ENCODE measurements around the gene INF2.
"Not testable (repeated sequence)": the region's sequence is repeated elsewhere in the genome, so short reads cannot be mapped to it uniquely, and the experiment has no call there.

INF2 gene

DNA sequence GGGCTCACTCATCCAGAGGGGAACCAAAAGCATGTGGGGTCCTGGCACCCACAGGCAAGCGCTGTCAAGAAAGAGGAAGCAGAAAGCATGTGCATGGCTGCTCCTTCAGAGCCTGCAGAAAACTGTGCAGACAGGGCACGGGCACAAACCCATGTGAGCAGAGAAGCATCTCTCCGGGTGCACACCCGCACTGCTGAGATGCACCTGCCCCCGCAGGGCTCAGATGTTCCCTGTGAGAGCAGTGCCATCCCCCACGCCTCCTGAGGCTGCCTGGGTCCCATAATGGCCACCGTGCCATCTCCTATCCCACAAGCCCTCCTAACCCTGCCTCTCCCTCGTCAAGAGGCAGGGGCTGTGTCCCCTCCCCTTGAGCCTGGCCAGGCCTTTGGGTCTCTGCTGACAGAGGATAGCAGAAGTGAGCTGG lies 32.3 kb upstream of the INF2 start:
- no peak for DNase-seq (ENCODE audit: low spot score)

DNA sequence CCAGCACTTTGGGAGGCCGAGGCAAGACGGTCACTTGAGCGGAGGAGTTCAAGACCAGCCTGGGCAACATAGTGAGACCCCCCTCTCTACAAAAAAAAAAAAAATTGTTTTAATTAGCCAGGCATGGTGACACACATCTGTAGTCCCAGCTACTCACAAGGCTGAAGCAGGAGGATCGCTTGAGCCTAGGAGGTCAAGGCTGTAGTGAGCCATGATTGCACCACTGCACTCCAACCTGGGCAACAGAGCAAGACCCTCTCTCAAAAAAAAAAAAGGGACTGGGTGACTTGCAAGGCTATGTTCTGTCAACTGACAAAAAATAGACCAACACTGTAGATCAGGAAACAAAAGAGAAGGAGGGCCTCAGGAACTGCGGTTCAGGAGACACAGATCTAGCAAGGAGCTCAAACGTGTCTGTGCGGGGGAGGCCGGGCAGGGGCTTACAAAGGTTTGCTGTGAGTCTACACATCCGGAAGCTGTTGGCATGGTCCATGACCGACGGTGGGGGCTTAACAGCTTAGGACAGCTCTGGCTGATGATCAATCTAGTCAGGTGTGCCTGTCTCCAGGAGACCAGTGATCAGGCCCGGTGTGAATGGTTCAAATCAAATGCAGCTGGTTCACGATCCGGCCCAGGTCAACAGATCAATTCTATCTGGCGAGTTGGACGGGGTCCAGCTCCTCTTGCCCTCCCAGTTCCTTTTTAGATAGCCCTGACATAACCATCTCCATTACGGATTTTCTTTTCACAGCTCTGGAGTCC lies 31.7 kb upstream of the INF2 start:
- no peak for DNase-seq (ENCODE audit: low spot score)

GRCh38 chr14:104658325-104658712 lies 31.1 kb upstream of the INF2 start:
- no peak for DNase-seq (ENCODE audit: low spot score)

DNA sequence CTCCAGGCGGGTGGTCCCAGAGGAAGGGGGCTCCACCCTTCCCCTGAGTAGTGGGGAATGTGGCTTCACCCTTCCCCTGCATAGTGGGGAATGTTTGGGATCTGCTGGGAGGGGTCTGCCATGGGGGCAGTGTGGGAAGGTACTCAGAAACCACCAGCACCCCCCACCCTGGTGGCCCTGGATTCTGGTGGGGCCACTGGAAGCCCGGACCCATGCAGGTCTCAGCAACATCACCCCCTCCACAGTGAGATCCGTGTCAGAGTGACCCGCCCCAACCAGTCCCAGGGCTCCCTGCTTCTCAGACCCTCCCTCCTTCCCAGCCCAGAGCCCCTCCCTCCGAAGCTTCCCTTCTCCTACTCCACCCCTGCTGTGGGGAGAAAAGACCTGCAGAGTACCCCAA lies 30.3 kb upstream of the INF2 start:
- no peak for DNase-seq (ENCODE audit: low spot score)

GRCh38 chr14:104659764-104660523 lies 29.5 kb upstream of the INF2 start:
- no peak for DNase-seq (ENCODE audit: low spot score)

DNA sequence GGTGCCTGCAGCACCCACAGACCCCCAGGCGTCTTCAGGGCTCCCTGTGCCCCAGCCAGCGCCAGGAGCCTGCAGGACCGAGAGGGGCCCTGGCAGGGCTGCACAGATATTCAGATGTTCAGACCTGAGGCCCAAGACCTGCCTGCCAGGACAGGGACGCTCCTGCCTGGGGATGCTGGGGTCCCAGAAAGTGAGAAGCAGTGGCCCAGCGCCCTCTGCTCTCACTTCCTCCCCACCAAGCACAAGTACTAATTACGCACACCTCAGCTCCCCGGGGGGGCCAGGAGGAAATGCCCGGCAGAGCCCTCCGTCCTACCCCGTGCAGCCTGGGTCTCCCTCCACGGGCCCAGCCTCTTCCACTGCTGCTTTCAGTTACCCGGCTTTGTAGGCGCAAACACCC lies 28.8 kb upstream of the INF2 start:
- DNase-seq (ENCODE audit: low spot score) = no peak

DNA sequence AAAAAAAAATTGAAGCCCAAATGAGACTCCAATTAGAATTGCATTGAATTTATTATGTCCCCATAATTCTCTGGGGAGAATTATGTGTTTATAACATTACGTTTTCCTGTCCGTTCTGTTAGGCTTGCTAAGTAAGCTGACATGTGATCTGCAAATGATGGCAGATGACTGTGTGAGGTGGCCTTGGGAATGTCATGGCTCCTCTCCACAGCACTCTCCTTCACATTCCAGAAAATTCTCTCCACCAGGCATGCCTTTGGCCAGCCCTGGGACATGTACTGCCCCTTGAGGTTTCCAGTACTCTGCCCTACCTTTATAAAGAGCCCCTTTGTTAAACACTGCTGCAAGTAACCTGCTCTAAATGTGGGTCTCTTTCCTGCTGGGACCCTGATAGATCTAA lies 28.3 kb upstream of the INF2 start:
- DNase-seq (ENCODE audit: low spot score) = no peak

GRCh38 chr14:104661528-104662157 lies 27.8 kb upstream of the INF2 start:
- not testable (repeated sequence) for DNase-seq (ENCODE audit: low spot score)

GRCh38 chr14:104662472-104662871 lies 26.9 kb upstream of the INF2 start:
- DNase-seq (ENCODE audit: low spot score) = not testable (repeated sequence)

DNA sequence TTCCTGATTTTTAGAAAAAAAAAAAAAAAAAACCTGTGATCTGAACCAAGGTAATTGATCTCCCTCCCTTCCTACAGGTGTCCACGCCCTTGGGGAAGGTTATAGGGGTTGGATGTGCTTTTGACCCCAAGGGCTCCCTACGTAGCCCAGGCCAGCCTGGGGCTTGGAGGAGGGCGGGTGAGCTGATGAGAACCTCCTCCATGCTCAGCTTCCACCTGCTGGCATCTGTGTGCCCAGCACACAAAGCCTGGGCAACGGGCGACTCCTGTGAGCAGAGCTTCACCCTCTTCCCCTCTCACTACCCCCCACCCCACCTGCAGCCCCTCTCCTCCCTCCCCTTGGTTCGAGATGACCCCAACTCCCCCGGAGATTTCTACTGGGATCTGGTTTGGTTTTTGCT lies 25.3 kb upstream of the INF2 start:
- DNase-seq (ENCODE audit: low spot score) = no peak

GRCh38 chr14:104664588-104664987 lies 24.8 kb upstream of the INF2 start:
- no peak for DNase-seq (ENCODE audit: low spot score)

DNA sequence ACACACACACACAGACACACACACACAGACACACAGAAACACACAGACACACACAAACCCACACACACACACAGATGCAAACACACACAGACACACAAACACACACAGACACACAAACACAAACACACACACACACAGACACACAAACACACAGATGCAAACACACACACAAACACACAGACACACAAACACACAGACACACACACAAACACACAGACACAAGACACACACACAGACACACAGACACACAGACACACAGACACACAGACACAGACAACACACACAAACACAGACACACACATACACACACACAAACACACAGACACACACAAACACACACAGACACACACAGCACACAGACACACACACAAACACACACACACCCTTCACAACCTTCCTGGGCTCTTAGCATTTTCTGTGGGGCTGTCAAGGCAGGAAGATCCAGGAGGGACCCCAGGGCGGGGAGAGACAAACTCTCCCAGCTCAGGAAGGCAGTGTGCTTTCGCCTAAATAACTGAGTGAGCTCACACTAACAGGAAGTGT lies 24.2 kb upstream of the INF2 start:
- DNase-seq (ENCODE audit: low spot score) = no peak

DNA sequence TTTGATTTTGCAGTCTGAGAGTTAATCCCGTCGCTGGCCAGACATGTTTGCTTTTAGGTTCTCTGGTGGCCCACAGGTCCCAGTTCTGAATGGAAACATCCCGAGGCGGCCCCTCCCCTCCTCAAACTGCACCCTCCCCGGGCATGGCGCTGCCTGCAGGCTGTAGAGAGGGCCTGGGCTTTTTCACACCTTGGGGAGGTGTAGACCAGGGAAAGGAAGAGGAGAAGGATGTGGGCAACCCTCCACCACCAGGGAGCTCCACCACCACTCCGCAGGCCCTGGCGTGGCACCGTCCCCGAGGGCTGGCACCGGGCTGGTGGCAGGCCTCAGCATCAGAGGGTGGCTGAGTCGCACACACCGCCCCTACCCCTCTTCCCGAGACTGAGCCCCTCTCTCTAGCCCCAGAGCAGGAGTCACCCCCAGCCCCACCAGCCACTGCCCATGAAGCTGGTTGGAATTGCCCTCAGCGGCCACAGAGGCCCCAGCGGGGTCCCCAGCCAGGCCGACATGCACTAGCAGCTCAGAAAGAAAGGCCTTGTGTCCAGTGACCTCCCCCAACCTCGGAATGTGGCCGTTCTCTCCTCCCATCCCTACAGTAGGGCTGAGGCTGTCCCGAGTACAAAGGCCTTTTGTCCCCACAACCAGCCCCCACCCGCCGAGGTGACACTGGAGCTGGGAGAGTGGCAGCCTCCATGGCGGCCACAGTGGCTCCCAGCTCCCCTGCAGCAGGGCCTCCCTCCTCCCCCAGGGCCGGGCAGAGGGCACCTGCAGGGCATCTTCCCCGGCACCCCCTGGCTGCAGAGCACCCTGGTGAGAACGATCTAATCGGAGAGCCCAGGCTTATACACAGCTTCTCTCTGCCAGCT lies 23.5 kb upstream of the INF2 start:
- peak; percentile 68 for DNase-seq (ENCODE audit: low spot score)

DNA sequence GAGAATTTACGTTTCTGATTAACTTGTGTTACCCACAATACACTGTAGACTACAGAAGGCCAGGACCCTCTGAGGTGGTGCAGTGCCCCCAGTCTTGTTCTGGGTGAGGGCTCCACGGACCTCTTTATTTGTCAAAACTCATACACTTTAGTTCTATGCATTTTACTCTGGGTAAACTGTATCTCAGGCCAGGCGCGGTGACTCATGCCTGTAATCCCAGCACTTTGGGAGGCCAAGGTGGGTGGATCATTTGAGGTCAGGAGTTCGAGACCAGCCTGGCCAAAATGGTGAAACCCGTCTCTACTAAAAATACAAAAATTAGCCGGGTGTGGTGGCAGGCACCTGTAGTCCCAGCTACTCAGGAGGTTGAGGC lies 22.9 kb upstream of the INF2 start:
- not testable (repeated sequence) for DNase-seq (ENCODE audit: low spot score)

DNA sequence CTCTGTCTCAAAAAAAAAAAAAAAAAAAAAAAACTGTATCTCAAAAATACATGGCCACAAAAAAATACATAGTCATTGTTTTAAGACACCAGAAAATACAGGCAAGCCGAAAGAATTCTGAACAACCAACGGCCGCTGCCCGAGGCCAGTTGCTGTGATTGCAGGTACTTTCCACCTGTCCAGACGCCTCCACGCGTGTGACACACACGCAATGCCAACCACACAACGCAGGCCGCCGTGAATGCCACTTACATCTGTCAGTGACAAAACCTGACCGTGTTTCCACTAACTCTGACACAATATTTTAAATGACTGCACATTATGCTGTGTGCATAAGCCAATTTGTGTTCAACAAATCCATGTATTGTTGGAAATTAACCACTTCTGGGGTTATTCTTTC lies 22.4 kb upstream of the INF2 start:
- DNase-seq (ENCODE audit: low spot score) = no peak

- DNase-seq (ENCODE audit: low spot score) = no peak
These were observed 19.7 kb upstream of the INF2 start for GRCh38 chr14:104669697-104670096.

GRCh38 chr14:104671330-104671977 lies 18.0 kb upstream of the INF2 start:
- DNase-seq (ENCODE audit: low spot score) = not testable (repeated sequence)

GRCh38 chr14:104672119-104672518 lies 17.3 kb upstream of the INF2 start:
- not testable (repeated sequence) for DNase-seq (ENCODE audit: low spot score)

DNA sequence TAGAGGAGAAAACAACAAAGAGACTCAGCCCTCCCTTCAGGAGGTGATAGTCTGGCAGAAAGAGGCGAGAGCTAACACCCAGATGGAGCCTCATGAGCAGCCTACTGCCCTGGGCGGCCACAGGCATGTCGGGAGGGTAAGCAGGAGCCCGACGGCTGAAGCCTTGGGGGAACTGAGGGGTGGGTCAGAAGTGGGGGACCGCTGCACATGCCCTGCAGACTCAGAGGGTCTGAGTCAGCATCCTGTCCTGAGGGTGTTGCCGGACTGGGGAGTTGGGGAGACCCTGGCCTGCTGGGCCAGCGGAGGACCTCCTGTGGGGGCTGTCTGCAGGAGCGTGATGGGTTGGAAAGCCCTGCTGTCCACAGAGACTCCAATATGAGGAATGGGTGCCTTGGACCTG lies 15.9 kb upstream of the INF2 start:
- no peak for DNase-seq (ENCODE audit: low spot score)

- DNase-seq (ENCODE audit: low spot score) = no peak
These were observed 14.0 kb upstream of the INF2 start for GRCh38 chr14:104675447-104675846.

DNA sequence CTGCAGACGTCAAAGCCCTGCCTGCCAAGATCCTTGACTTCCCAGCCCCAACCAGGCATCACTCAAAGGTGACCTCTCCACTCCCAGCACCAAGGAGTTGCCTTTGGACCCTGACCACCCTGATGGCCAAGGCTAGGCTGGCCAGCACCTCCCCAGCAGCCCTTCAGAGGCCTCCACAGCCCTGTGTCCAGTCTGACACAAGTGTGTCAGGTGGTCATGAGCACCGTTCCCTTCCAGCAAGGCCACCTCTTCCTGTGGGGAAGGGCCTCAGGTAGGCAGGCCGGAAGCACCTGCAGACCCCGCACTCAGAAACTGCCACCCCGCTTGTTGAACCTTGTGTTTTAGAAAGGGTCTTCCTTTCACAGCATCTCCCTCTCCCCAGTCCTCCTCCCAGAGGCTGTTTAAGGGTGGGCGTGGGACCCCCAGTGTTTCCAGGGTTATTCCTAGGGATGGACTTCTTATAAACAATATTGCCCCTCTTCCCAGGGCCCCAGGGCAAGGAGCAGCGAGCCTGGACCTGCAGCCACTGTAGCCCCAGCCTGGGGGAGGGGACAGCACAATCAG lies 13.2 kb upstream of the INF2 start:
- no peak for DNase-seq (ENCODE audit: low spot score)

Measured in CD4-positive, alpha-beta T cell treated with Interleukin-6 at 100 ng/mL for 8 hours (primary cell).